Measurements from ENCODE around the gene RNF115. TPM values are rescaled to one million over a fixed set of nuclear protein-coding genes. Genes with fewer than 3 reads are reported as not detected.

The RNF115 gene
- total and polyA plus RNA-seq, 7 donors: 3.0 to 41.8 (median 16.6) TPM

- DNase-seq: no peak
- WGBS, 2 donors: 95 to 98% methylated on average over 2 of the region's 2 CpGs
- Histone ChIP-seq H3K4me1 (peaks cover 0 to 4% (median 0%) of the 10 kb centered on the region in 4 donors), H3K9me3 (no peaks in the 10 kb centered on the region), H3K4me3 (no peak overlapping the region), H3K27ac (no peak overlapping the region), H3K36me3 (peaks cover 0 to 39% (median 11%) of the 10 kb centered on the region in 4 donors), H3K27me3 (no peaks in the 10 kb centered on the region)
- intact Hi-C loops (cut with DNase I): no loop called here
- TF ChIP-seq POLR2AphosphoS5 (IDR thresholded peaks at IDR 0.05): no peak
- no peak for TF ChIP-seq EP300 (IDR thresholded peaks at IDR 0.05)
- no peak for TF ChIP-seq POLR2A (IDR thresholded peaks at IDR 0.05)
- no peak for TF ChIP-seq CTCF (IDR thresholded peaks at IDR 0.05)
Observed at GRCh38 chr1:145757420-145757819, 66.5 kb downstream of the RNF115 start.

- DNase-seq: no peak
- Histone ChIP-seq H3K4me1 (peaks cover 0 to 33% (median 15%) of the 10 kb centered on the region in 4 donors), H3K27me3 (no peaks in the 10 kb centered on the region), H3K4me3 (no peak overlapping the region), H3K9me3 (no peaks in the 10 kb centered on the region), H3K36me3 (peaks cover 13 to 66% (median 21%) of the 10 kb centered on the region in 4 donors), H3K27ac (peak overlapping the region in 2 of 4 donors; percentile 60 to 67)
- TF ChIP-seq CTCF (IDR thresholded peaks at IDR 0.05) (no peak), EP300 (IDR thresholded peaks at IDR 0.05) (no peak), POLR2A (IDR thresholded peaks at IDR 0.05) (no peak), POLR2AphosphoS5 (IDR thresholded peaks at IDR 0.05) (no peak)
- 90% methylated on average over 5 of the region's 5 CpGs for WGBS, 2 donors
- intact Hi-C loops (cut with DNase I): no loop called here
Observed at GRCh38 chr1:145751491-145752037, 72.3 kb downstream of the RNF115 start.

GRCh38 chr1:145750426-145750825 lies 73.5 kb downstream of the RNF115 start:
- no peak for DNase-seq
- 81 to 88% methylated on average over 5 of the region's 5 CpGs for WGBS, 2 donors
- H3K4me3 ChIP-seq: no peak overlapping the region
- no peaks in the 10 kb centered on the region for H3K9me3 ChIP-seq
- H3K4me1 ChIP-seq: peaks cover 0 to 33% (median 15%) of the 10 kb centered on the region in 4 donors
- H3K27ac ChIP-seq: peak overlapping the region in 2 of 4 donors; percentile 60 to 67
- TF ChIP-seq CTCF (IDR thresholded peaks at IDR 0.05) (no peak), POLR2AphosphoS5 (IDR thresholded peaks at IDR 0.05) (no peak), POLR2A (IDR thresholded peaks at IDR 0.05) (no peak), EP300 (IDR thresholded peaks at IDR 0.05) (no peak)
- H3K36me3 ChIP-seq: peaks cover 13 to 70% (median 28%) of the 10 kb centered on the region in 4 donors
- intact Hi-C loops (cut with DNase I): no loop called here
- no peaks in the 10 kb centered on the region for H3K27me3 ChIP-seq

GRCh38 chr1:145747398-145748247 lies 76.3 kb downstream of the RNF115 start:
- Histone ChIP-seq H3K36me3 (peaks cover 20 to 90% (median 40%) of the 10 kb centered on the region in 4 donors), H3K27me3 (no peaks in the 10 kb centered on the region), H3K27ac (peak overlapping the region in 1 of 4 donors; percentile 67), H3K4me1 (peaks cover 0 to 33% (median 14%) of the 10 kb centered on the region in 4 donors), H3K4me3 (no peak overlapping the region), H3K9me3 (no peaks in the 10 kb centered on the region)
- DNase-seq: no peak
- intact Hi-C loops (cut with DNase I): no loop called here
- TF ChIP-seq POLR2A (IDR thresholded peaks at IDR 0.05) (no peak), CTCF (IDR thresholded peaks at IDR 0.05) (no peak), POLR2AphosphoS5 (IDR thresholded peaks at IDR 0.05) (no peak), EP300 (IDR thresholded peaks at IDR 0.05) (no peak)
- 89 to 94% methylated on average over 9 of the region's 9 CpGs for WGBS, 2 donors
